Thyroid gland (tissue), 4 donors: Measurements from ENCODE around the gene LAMC3. TPM values are rescaled to one million over a fixed set of nuclear protein-coding genes. Genes with fewer than 3 reads are reported as not detected.

Experiments
- DNase-seq, 2 donors: peaks; one replicate each; pipeline ENCODE4 v3.0.0-alpha.2; 2019
- H3K27ac ChIP-seq, 3 donors: fragments of 200-600 bp; sonication (generic); 1 replicate in 2 of 3; 2 replicates in 1 of 3; pipeline ENCODE4 v1.5.1; 2016 to 2019; ENCODE audit warnings: mild to moderate bottlenecking in 1 of 3, moderate library complexity in 1 of 3
- H3K27me3 ChIP-seq: fragments of 200-600 bp; sonication (generic); one replicate; pipeline ENCODE4 v1.5.1; 2019
- H3K36me3 ChIP-seq, 2 donors: fragments of 200-600 bp; sonication (generic); one replicate each; pipeline ENCODE4 v1.5.1; 2016 to 2019
- H3K4me1 ChIP-seq, 2 donors: fragments of 200-600 bp; sonication (generic); one replicate each; pipeline ENCODE4 v1.5.1; 2017 to 2019
- H3K4me3 ChIP-seq, 3 donors: fragments of 200-600 bp; sonication (generic); replicated peaks in 1 of 3; 1 replicate in 2 of 3; 2 replicates in 1 of 3; pipeline ENCODE4 v1.5.1; 2016; ENCODE audit warnings: mild to moderate bottlenecking in 1 of 3
- H3K9me3 ChIP-seq: fragments of 200-600 bp; sonication (generic); one replicate; pipeline ENCODE4 v1.5.1; 2017
- POLR2A ChIP-seq, 2 donors: fragments of 450-650 bp; IDR thresholded peaks; one replicate each; pipeline ENCODE4 v1.6.1; 2017; ENCODE audit warnings: antibody characterized with exemption in 2 of 2, mild to moderate bottlenecking in 2 of 2, moderate library complexity in 1 of 2
- WGBS, 2 donors: methylation state at CpG; one replicate each; pipeline ENCODE4 v1.1.5; 2017; 5-methylcytosine and 5-hydroxymethylcytosine counted together
- intact Hi-C: fragments of 100-400 bp; cut with DNase I; formaldehyde crosslinking; loops from one replicate; pipeline ENCODE4 v1.15.1; 2023
- total RNA-seq, 4 donors: library from RNA; depleted of rRNA; stranded (reverse); fragments of >200 nt; gene quantifications; one replicate each; pipeline ENCODE4 v1.2.3, GENCODE V29; 2016
- TF ChIP-seq, protein P1 (sequence below), 6 experiments: fragments of 200-600 bp in 3 of 6; fragments of 450-650 bp in 3 of 6; sonication (generic) in 3 of 6; IDR thresholded peaks; one replicate each; pipeline ENCODE4 v1.5.1; 2016 to 2019; ENCODE audit warnings: antibody characterized with exemption in 6 of 6, mild to moderate bottlenecking in 2 of 6, inconsistent platforms in 1 of 6, moderate library complexity in 1 of 6

The LAMC3 gene
- total RNA-seq, 4 donors from 2014 or later: 0.81 to 11.1 (median 3.2) TPM

DNA sequence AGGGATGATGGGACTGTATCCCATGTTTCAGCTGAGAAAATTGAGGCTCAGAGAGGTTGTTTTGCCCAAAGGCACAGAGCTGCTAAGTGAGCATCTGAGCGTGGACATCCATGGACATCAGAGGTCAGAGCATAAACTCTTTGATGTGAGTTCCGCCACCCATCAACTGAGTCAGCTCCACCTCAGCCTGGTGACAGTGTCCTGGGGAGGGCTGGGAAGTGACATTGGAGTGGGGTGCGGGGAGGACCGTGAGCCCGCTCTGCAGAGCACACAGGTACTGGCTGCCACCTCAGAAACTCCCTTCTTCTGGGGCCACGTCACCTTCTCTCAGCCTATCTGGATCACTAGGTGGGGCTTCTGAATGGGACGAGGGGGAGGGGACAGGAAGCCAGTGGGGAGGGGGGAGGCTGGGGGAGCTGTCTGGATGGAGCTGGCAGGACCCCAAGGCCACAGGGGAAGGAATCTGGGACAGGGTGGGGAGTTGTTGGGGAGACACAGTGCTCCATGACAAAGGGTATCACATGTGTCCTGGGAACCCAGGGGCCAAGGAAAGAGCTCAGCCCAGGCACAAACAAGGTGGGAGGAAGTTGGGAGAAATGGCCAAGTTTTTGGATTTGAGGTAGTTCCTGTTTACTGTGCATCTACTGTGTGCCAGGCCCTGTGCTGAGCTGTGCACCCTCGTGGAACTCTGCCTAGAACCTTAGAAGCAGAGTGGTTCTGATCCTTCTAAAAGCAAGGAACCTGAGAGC, 2.5 kb downstream of the LAMC3 start:
- H3K9me3 ChIP-seq: no peaks in the 10 kb centered on the region
- DNase-seq: no peak
- H3K4me1 ChIP-seq: peaks cover 0 to 7% of the 10 kb centered on the region in 2 donors
- intact Hi-C loops: no loop called here
- no peaks in the 10 kb centered on the region for H3K27me3 ChIP-seq
- no peak overlapping the region for H3K4me3 ChIP-seq
- WGBS, 2 donors: 65 to 75% methylated on average over 7 of the region's 8 CpGs
- no peaks in the 10 kb centered on the region for H3K36me3 ChIP-seq
- TF ChIP-seq, protein P1, sequence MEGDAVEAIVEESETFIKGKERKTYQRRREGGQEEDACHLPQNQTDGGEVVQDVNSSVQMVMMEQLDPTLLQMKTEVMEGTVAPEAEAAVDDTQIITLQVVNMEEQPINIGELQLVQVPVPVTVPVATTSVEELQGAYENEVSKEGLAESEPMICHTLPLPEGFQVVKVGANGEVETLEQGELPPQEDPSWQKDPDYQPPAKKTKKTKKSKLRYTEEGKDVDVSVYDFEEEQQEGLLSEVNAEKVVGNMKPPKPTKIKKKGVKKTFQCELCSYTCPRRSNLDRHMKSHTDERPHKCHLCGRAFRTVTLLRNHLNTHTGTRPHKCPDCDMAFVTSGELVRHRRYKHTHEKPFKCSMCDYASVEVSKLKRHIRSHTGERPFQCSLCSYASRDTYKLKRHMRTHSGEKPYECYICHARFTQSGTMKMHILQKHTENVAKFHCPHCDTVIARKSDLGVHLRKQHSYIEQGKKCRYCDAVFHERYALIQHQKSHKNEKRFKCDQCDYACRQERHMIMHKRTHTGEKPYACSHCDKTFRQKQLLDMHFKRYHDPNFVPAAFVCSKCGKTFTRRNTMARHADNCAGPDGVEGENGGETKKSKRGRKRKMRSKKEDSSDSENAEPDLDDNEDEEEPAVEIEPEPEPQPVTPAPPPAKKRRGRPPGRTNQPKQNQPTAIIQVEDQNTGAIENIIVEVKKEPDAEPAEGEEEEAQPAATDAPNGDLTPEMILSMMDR (IDR thresholded peaks at IDR 0.05): no peak
- no peak for TF ChIP-seq POLR2A (IDR thresholded peaks at IDR 0.05)
- H3K27ac ChIP-seq: no peak overlapping the region

DNA sequence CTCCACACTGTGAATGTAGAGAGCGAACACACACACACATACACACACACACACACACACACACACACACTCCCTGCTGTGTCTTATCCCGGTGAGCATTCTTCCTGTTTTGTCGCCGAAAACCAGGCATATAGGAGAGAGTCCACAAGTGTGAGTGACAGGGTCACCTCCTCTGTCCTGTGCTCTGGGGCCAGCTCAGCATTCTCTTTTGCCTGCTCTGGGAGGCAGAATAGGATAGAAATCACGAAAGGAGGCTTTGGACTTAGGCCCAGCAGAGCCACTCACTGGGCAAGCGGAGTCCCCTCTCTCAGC, 3.0 kb downstream of the LAMC3 start:
- WGBS, 2 donors: 51 to 59% methylated on average over 6 of the region's 6 CpGs
- H3K4me3 ChIP-seq: no peak overlapping the region
- intact Hi-C loops: no loop called here
- H3K27ac ChIP-seq: no peak overlapping the region
- H3K4me1 ChIP-seq: peaks cover 0 to 7% of the 10 kb centered on the region in 2 donors
- no peaks in the 10 kb centered on the region for H3K27me3 ChIP-seq
- TF ChIP-seq, protein P1 (IDR thresholded peaks at IDR 0.05): no peak
- no peak for TF ChIP-seq POLR2A (IDR thresholded peaks at IDR 0.05)
- no peak for DNase-seq
- H3K9me3 ChIP-seq: no peaks in the 10 kb centered on the region
- no peaks in the 10 kb centered on the region for H3K36me3 ChIP-seq

DNA sequence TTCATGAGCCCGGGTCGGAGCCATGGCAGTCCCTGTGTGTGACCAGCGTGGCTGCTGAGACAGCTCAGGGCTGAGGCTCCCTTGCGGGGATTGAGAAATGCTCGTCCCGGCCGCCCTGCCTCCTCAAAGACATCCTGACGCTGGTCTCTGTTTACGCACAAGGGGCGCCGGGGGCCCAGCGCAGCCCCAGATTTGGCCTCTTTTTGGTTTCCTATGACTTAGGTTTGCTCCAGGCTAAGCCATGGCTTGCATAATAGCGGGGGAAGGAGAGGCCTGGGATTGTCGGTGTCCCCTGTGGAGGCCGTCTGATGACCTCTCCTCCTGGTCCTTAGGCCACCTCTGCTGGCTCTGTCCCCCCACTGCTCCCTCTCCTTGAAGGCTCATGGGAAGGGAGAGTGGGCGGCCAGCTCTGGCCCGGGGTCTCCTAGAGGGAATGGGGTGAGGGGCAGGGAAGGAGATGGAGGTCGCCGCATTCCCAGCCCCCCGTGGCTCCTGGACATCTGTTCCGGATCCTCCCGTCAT, 3.5 kb downstream of the LAMC3 start:
- H3K27me3 ChIP-seq: no peaks in the 10 kb centered on the region
- TF ChIP-seq, protein P1 (IDR thresholded peaks at IDR 0.05): no peak
- TF ChIP-seq POLR2A (IDR thresholded peaks at IDR 0.05): no peak
- no peaks in the 10 kb centered on the region for H3K36me3 ChIP-seq
- WGBS, 2 donors: 68% methylated on average over 16 to 18 of the region's 22 CpGs
- no peak for DNase-seq
- H3K4me1 ChIP-seq: peaks cover 0 to 7% of the 10 kb centered on the region in 2 donors
- no peaks in the 10 kb centered on the region for H3K9me3 ChIP-seq
- no peak overlapping the region for H3K27ac ChIP-seq
- H3K4me3 ChIP-seq: no peak overlapping the region
- intact Hi-C loops: no loop called here

DNA sequence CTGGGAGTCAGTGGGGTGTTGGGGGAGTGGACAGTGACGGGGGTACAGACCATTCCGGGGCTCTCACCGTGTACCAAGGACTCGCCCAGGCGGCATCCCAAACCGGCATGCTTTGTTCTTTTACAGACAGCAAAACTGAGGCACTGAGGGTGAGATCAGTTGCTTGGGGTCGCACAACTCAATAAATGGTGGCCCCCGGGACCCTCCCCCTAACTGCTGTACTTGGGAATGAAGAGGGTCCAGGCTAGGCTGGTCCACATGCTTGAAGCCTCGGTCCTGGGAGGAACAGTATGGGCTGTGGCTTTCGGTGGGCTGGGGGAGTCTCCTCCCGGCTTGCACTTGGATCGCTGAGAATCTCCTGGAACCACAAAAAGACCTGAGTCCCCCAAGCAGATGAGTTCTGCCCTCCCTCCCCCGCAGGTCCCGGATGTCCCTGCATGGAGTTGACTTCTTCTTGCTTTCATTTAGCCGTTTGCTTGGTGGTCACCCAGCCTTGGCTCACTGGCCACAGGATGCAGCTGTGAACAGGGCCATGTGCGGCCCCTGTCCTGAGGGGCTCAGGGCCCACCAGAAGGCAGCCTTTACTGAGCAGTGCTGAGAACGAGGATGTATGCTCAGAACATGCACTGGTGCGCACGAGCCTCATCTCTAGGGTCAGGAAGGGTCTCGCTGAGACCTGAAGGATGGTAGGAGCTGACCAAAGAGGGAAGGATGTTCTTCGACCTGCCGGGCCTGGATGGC, 4.2 kb downstream of the LAMC3 start:
- 77 to 81% methylated on average over 11 to 22 of the region's 22 CpGs for WGBS, 2 donors
- Histone ChIP-seq H3K9me3 (no peaks in the 10 kb centered on the region), H3K4me1 (peaks cover 0 to 7% of the 10 kb centered on the region in 2 donors), H3K4me3 (no peak overlapping the region), H3K36me3 (no peaks in the 10 kb centered on the region), H3K27me3 (no peaks in the 10 kb centered on the region), H3K27ac (no peak overlapping the region)
- intact Hi-C loops: no loop called here
- DNase-seq: no peak
- no peak for TF ChIP-seq POLR2A (IDR thresholded peaks at IDR 0.05)
- TF ChIP-seq, protein P1 (IDR thresholded peaks at IDR 0.05): no peak
